SH-SY5Y (cell line): Measurements from ENCODE around the gene ARL3.

Experiments used
- GATA2 ChIP-seq: IDR thresholded peaks from 2 replicates; pipeline ENCODE4 v1.6.1; 2011; ENCODE audit warnings: mild to moderate bottlenecking, low read depth, low read length
- GATA3 ChIP-seq: IDR thresholded peaks from 2 replicates; pipeline ENCODE4 v1.6.1; 2011; ENCODE audit warnings: low read depth, mild to moderate bottlenecking, low read length, moderate library complexity

DNA sequence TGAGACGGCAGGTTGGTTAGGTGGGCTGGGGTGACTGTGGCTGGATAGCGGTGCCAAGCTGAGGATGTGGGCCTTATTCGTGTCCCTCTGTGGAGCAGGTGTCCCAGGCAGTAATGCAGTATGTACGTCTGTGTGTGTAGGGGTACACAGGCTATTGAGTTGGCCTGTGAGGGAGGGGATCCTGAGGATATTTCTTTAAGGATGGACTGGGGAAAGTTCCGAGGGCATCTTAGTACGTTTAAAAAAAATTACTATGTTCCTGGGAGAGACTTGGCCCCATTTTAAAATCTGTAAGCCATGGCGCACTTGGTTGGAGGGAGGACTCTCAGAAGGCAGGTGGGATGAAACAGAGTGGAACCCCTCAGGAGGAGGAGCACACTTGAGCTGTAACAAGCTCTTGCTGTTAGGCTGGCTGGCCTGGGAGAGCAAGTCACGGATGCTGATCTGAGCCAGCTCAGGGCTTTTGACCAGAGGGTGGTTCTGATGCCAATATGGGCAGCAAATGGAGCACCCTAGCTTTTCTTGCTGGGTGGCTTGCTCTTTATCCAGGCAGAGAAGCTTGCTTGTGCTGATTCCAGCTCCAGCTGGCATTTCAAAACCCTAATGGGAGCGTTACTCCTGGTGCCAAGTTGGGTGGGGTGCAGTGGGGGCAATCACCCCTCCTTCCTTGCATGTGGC lies 30.3 kb upstream of the ARL3 start:
- TF ChIP-seq GATA3 (no peak), GATA2 (no peak)
